ENCODE measurements around the gene DERA.
"Not testable (repeated sequence)": the region's sequence is repeated elsewhere in the genome, so short reads cannot be mapped to it uniquely, and the experiment has no call there.

DERA gene

GRCh38 chr12:15863984-15864383 lies 47.1 kb upstream of the DERA start:
- no peak overlapping the region for H3K9ac ChIP-seq
- no peak for TF ChIP-seq CTCF (conservative IDR thresholded peaks at IDR 0.05; ENCODE audit: low read depth, low read length)
- no peak overlapping the region for H3K27ac ChIP-seq
- H3K79me2 ChIP-seq (ENCODE audit: insufficient read depth, low read depth) = no peaks in the 10 kb centered on the region
- no peaks in the 10 kb centered on the region for H3K36me3 ChIP-seq (ENCODE audit: insufficient read depth)
- H4K20me1 ChIP-seq (ENCODE audit: insufficient read depth) = no peaks in the 10 kb centered on the region
- no peaks in the 10 kb centered on the region for H3K27me3 ChIP-seq (ENCODE audit: insufficient read depth, low read depth)
- H3K4me3 ChIP-seq (IDR thresholded peaks at IDR 0.05; ENCODE audit: insufficient read depth, low read depth, low read length) = no peak overlapping the region
- no peaks in the 10 kb centered on the region for H3K4me1 ChIP-seq (ENCODE audit: low read depth, poor library complexity, severe bottlenecking)
- H2AFZ ChIP-seq (ENCODE audit: low read depth) = no peak overlapping the region
- H3K4me2 ChIP-seq = no peak overlapping the region

- no peaks in the 10 kb centered on the region for H3K36me3 ChIP-seq (ENCODE audit: insufficient read depth)
- no peak overlapping the region for H2AFZ ChIP-seq (ENCODE audit: low read depth)
- no peak overlapping the region for H3K4me2 ChIP-seq
- no peak overlapping the region for H3K4me3 ChIP-seq (IDR thresholded peaks at IDR 0.05; ENCODE audit: insufficient read depth, low read depth, low read length)
- no peaks in the 10 kb centered on the region for H4K20me1 ChIP-seq (ENCODE audit: insufficient read depth)
- no peaks in the 10 kb centered on the region for H3K79me2 ChIP-seq (ENCODE audit: insufficient read depth, low read depth)
- no peaks in the 10 kb centered on the region for H3K27me3 ChIP-seq (ENCODE audit: insufficient read depth, low read depth)
- no peaks in the 10 kb centered on the region for H3K4me1 ChIP-seq (ENCODE audit: low read depth, poor library complexity, severe bottlenecking)
- H3K27ac ChIP-seq = no peak overlapping the region
- no peak for TF ChIP-seq CTCF (conservative IDR thresholded peaks at IDR 0.05; ENCODE audit: low read depth, low read length)
- H3K9ac ChIP-seq = no peak overlapping the region
Measured at GRCh38 chr12:15868186-15868585, 42.9 kb upstream of the DERA start.

GRCh38 chr12:15873556-15873955 lies 37.6 kb upstream of the DERA start:
- no peaks in the 10 kb centered on the region for H4K20me1 ChIP-seq (ENCODE audit: insufficient read depth)
- H3K9ac ChIP-seq = no peak overlapping the region
- no peaks in the 10 kb centered on the region for H3K4me1 ChIP-seq (ENCODE audit: low read depth, poor library complexity, severe bottlenecking)
- no peak overlapping the region for H2AFZ ChIP-seq (ENCODE audit: low read depth)
- H3K79me2 ChIP-seq (ENCODE audit: insufficient read depth, low read depth) = no peaks in the 10 kb centered on the region
- no peaks in the 10 kb centered on the region for H3K36me3 ChIP-seq (ENCODE audit: insufficient read depth)
- H3K4me2 ChIP-seq = no peak overlapping the region
- H3K27me3 ChIP-seq (ENCODE audit: insufficient read depth, low read depth) = no peaks in the 10 kb centered on the region
- H3K4me3 ChIP-seq (IDR thresholded peaks at IDR 0.05; ENCODE audit: insufficient read depth, low read depth, low read length) = no peak overlapping the region
- TF ChIP-seq CTCF (conservative IDR thresholded peaks at IDR 0.05; ENCODE audit: low read depth, low read length) = no peak
- H3K27ac ChIP-seq = no peak overlapping the region

- H2AFZ ChIP-seq (ENCODE audit: low read depth); H4K20me1 ChIP-seq (ENCODE audit: insufficient read depth): not testable (repeated sequence)
Measured at GRCh38 chr12:15874556-15875145, 36.5 kb upstream of the DERA start.

GRCh38 chr12:15875863-15876262 lies 35.3 kb upstream of the DERA start:
- Histone ChIP-seq H3K4me2 (no peak overlapping the region), H3K4me1 (ENCODE audit: low read depth, poor library complexity, severe bottlenecking) (no peaks in the 10 kb centered on the region), H3K27ac (no peak overlapping the region), H2AFZ (ENCODE audit: low read depth) (no peak overlapping the region), H3K79me2 (ENCODE audit: insufficient read depth, low read depth) (no peaks in the 10 kb centered on the region), H3K36me3 (ENCODE audit: insufficient read depth) (no peaks in the 10 kb centered on the region), H3K9ac (no peak overlapping the region), H4K20me1 (ENCODE audit: insufficient read depth) (no peaks in the 10 kb centered on the region), H3K27me3 (ENCODE audit: insufficient read depth, low read depth) (no peaks in the 10 kb centered on the region), H3K4me3 (IDR thresholded peaks at IDR 0.05; ENCODE audit: insufficient read depth, low read depth, low read length) (no peak overlapping the region)
- no peak for TF ChIP-seq CTCF (conservative IDR thresholded peaks at IDR 0.05; ENCODE audit: low read depth, low read length)

More at GRCh38 chr12:15874556-15875145, 36.5 kb upstream of the DERA start:
- not testable (repeated sequence) for H3K4me3 ChIP-seq (IDR thresholded peaks at IDR 0.05; ENCODE audit: insufficient read depth, low read depth, low read length); H3K27me3 ChIP-seq (ENCODE audit: insufficient read depth, low read depth); H3K4me2 ChIP-seq; H3K9ac ChIP-seq; H3K27ac ChIP-seq; H3K79me2 ChIP-seq (ENCODE audit: insufficient read depth, low read depth); H3K4me1 ChIP-seq (ENCODE audit: low read depth, poor library complexity, severe bottlenecking); H3K36me3 ChIP-seq (ENCODE audit: insufficient read depth)

Measured in KMS-11 (cell line).